SK-N-SH (cell line): ENCODE results near the gene DNAJB8. TPM values are rescaled to one million over a fixed set of nuclear protein-coding genes. Genes with fewer than 3 reads are reported as not detected.

Experiments used
- CTCF ChIA-PET: fragments of 300-600, 350-600 bp; formaldehyde crosslinking; extraction: SDS; loops from one replicate; lab custom pipeline; 2021; lab: Yijun Ruan, JAX
- POLR2A ChIA-PET: fragments of 350-600 bp; sonication (Branson Sonifier 250); formaldehyde crosslinking; extraction: SDS; loops from one replicate; lab custom pipeline; 2020; ENCODE audit warnings: antibody characterized with exemption, inconsistent platforms; lab: Yijun Ruan, JAX
- DNase-seq: peaks from one replicate; pipeline ENCODE4 v3.0.0; 2012
- H2AFZ ChIP-seq: fragments of 200-600 bp; sonication (generic); 2 replicates; pipeline ENCODE4 v1.8.1; 2016; ENCODE audit warnings: antibody characterized with exemption, mild to moderate bottlenecking, low read depth
- H3F3A ChIP-seq: fragments of 200-600 bp; sonication (generic); replicated peaks from 2 replicates; pipeline ENCODE3; 2016; ENCODE audit warnings: antibody characterized with exemption, mild to moderate bottlenecking; ENCODE audit not compliant: insufficient read depth
- H3K27ac ChIP-seq, 2 experiments: fragments of 200-500 bp in 1 of 2; fragments of 200-600 bp in 1 of 2; sonication (Bioruptor generic) in 1 of 2; sonication (generic), shearing (Covaris generic) in 1 of 2; 2 replicates each; pipeline versions ENCODE4 v1.5.1 to v1.6.1; 2014 to 2016; ENCODE audit warnings: low read depth in 2 of 2, inconsistent platforms in 1 of 2, low read length in 1 of 2, mild to moderate bottlenecking in 1 of 2, mixed read lengths in 1 of 2
- H3K27me3 ChIP-seq: fragments of 200-600 bp; sonication (generic), shearing (Covaris generic); 2 replicates; pipeline ENCODE4 v1.6.1; 2016; ENCODE audit warnings: mixed run types; ENCODE audit not compliant: insufficient read depth
- H3K36me3 ChIP-seq, 2 experiments: fragments of 200-500 bp in 1 of 2; fragments of 200-600 bp in 1 of 2; sonication (Bioruptor generic) in 1 of 2; sonication (generic) in 1 of 2; replicated peaks in 1 of 2; 2 replicates each; pipeline versions ENCODE3 to v1.5.1; 2014 to 2016; ENCODE audit warnings: low read length in 1 of 2, mild to moderate bottlenecking in 1 of 2; ENCODE audit not compliant: insufficient read depth in 2 of 2, control insufficient read depth in 1 of 2
- H3K4me1 ChIP-seq, 2 experiments: fragments of 200-500 bp in 1 of 2; fragments of 200-600 bp in 1 of 2; sonication (Bioruptor generic) in 1 of 2; sonication (generic), shearing (Covaris generic) in 1 of 2; 2 replicates each; pipeline versions ENCODE4 v1.5.1 to v1.6.1; 2014 to 2016; ENCODE audit warnings: low read depth in 1 of 2, low read length in 1 of 2, mixed run types in 1 of 2; ENCODE audit not compliant: insufficient read depth in 2 of 2, control insufficient read depth in 1 of 2
- H3K4me2 ChIP-seq: fragments of 200-600 bp; sonication (generic), shearing (Covaris generic); 2 replicates; pipeline ENCODE4 v1.6.1; 2017; ENCODE audit warnings: mixed run types
- H3K4me3 ChIP-seq, 2 experiments: fragments of 200-500 bp in 1 of 2; fragments of 200-600 bp in 1 of 2; sonication (Bioruptor generic) in 1 of 2; sonication (generic), shearing (Covaris generic) in 1 of 2; 2 replicates each; pipeline versions ENCODE4 v1.5.1 to v1.8.1; 2014 to 2016; ENCODE audit warnings: low read depth in 2 of 2, inconsistent platforms in 1 of 2, low read length in 1 of 2, mild to moderate bottlenecking in 1 of 2, mixed read lengths in 1 of 2, moderate library complexity in 1 of 2
- H3K79me2 ChIP-seq: fragments of 200-600 bp; sonication (generic); 2 replicates; pipeline ENCODE4 v1.8.1; 2017; ENCODE audit warnings: mild to moderate bottlenecking; ENCODE audit not compliant: insufficient read depth
- H3K9ac ChIP-seq: fragments of 200-600 bp; sonication (generic); 2 replicates; pipeline ENCODE4 v1.6.1; 2017; ENCODE audit warnings: mixed run types
- H3K9me2 ChIP-seq: fragments of 200-600 bp; sonication (generic); 2 replicates; pipeline ENCODE4 v1.6.1; 2017; ENCODE audit warnings: mixed run types
- H3K9me3 ChIP-seq: fragments of 200-600 bp; sonication (generic); 2 replicates; pipeline ENCODE4 v1.6.1; 2017; ENCODE audit warnings: mixed run types, mild to moderate bottlenecking, moderate library complexity
- H4K20me1 ChIP-seq: fragments of 200-600 bp; sonication (generic); 2 replicates; pipeline ENCODE4 v1.6.1; 2017; ENCODE audit warnings: mild to moderate bottlenecking, mixed run types; ENCODE audit not compliant: insufficient read depth
- ELF1 ChIP-seq: IDR thresholded peaks from 2 replicates; pipeline ENCODE4 v1.4.0; 2012
- EZH2phosphoT487 ChIP-seq: fragments of 200-600 bp; sonication (generic); IDR thresholded peaks from 2 replicates; pipeline ENCODE4 v1.6.1; 2017; ENCODE audit warnings: low read depth, mixed run types, mild to moderate bottlenecking, antibody characterized with exemption, moderate library complexity, borderline replicate concordance
- FOXJ3 ChIP-seq: sonication (generic); formaldehyde crosslinking; IDR thresholded peaks from 2 replicates; pipeline ENCODE4 v1.5.1; 2020; ENCODE audit warnings: mild to moderate bottlenecking, missing genetic modification reagents
- FOXM1 ChIP-seq: IDR thresholded peaks from 2 replicates; pipeline ENCODE4 v1.4.0; 2012; ENCODE audit warnings: low read depth, mild to moderate bottlenecking
- GABPA ChIP-seq: IDR thresholded peaks from 2 replicates; pipeline ENCODE4 v1.4.0; 2012; ENCODE audit warnings: low read depth, mild to moderate bottlenecking
- MEF2A ChIP-seq: IDR thresholded peaks from 2 replicates; pipeline ENCODE4 v1.4.0; 2012; ENCODE audit warnings: low read depth, borderline replicate concordance
- MXI1 ChIP-seq: IDR thresholded peaks from 2 replicates; pipeline ENCODE4 v1.6.1; 2012; ENCODE audit warnings: mild to moderate bottlenecking, low read depth, low read length, improper control_type of control experiment
- NRF1 ChIP-seq: IDR thresholded peaks from 2 replicates; pipeline ENCODE4 v1.6.1; 2012; ENCODE audit warnings: low read depth, mild to moderate bottlenecking, low read length
- RAD21 ChIP-seq: IDR thresholded peaks from 2 replicates; pipeline ENCODE4 v1.6.1; 2012; ENCODE audit warnings: mild to moderate bottlenecking, low read length
- RXRA ChIP-seq: IDR thresholded peaks from 2 replicates; pipeline ENCODE4 v1.4.0; 2012; ENCODE audit warnings: low read depth, mild to moderate bottlenecking, borderline replicate concordance
- TAF1 ChIP-seq: IDR thresholded peaks from 2 replicates; pipeline ENCODE4 v1.6.1; 2012; ENCODE audit warnings: low read depth, mild to moderate bottlenecking, low read length, moderate library complexity, borderline replicate concordance
- TCF12 ChIP-seq: IDR thresholded peaks from 2 replicates; pipeline ENCODE4 v1.4.0; 2012
- TEAD4 ChIP-seq: IDR thresholded peaks from 2 replicates; pipeline ENCODE4 v1.4.0; 2012; ENCODE audit warnings: mild to moderate bottlenecking, borderline replicate concordance; ENCODE audit not compliant: insufficient read depth
- ZBTB33 ChIP-seq: IDR thresholded peaks from 2 replicates; pipeline ENCODE4 v1.4.0; 2012; ENCODE audit warnings: low read depth, borderline replicate concordance
- WGBS: methylation state at CpG from one replicate; pipeline ENCODE4 v1.1.6; 2017; ENCODE audit warnings: low lambda C conversion rate; 5-methylcytosine and 5-hydroxymethylcytosine counted together
- polyA plus RNA-seq, 3 experiments: library from polyadenylated mRNA; depleted of rRNA; stranded (reverse); fragments of >200 nt; gene quantifications; 2 replicates each; pipeline ENCODE4 v1.2.3, GENCODE V29; 2012
- TF ChIP-seq, protein P1 (sequence below): fragments of 150-350 bp; IDR thresholded peaks from 2 replicates; pipeline ENCODE4 v1.6.1; 2016; ENCODE audit warnings: mild to moderate bottlenecking, low read depth, low read length
- TF ChIP-seq, protein P2 (sequence below): IDR thresholded peaks from 2 replicates; pipeline ENCODE4; 2012
- TF ChIP-seq, protein P3 (sequence below): IDR thresholded peaks from 2 replicates; pipeline ENCODE4 v1.4.0; 2012; ENCODE audit warnings: low read depth, borderline replicate concordance

Gene DNAJB8
- polyA plus RNA-seq, 1 of the 3 experiments (the other 2 are of a cell fraction): not detected

DNA sequence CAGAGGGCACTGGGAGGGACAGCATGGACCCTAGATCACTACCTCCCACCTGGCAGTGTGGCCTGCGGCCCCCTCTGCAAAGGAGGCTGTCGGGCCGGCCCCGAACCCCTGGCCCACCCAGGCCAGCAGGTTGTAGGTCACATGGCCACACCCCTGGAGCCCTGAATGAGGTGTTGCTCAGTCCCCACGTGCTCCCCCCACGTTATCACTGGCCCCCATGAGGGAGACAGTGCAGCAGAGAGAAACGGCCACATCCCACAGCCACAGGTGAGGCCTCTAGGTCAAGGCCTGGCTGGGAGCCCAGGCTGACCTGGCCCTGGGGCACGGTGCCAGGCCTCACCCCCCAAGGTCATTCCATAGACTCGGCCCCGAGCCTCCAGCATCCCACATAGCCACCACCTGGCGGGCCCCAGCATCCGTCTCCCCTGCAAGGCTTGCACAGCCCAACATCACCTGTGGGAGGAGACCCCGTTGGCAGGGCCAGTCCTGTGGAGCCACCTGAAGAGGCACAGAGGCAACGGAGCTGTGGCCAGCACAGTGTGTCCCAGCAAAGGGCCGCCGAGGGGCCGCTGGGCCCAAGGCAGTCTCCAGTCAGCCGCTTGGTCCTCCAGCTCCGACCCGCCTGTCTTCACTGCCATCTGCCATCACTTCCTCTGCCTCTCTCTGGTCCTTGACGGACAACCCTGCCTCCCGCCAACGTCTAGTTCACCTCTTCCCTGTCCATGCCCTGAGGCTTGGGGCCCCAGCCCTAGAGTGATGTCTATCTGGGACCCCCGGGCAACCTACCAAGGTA, 53.1 kb downstream of the DNAJB8 start:
- peaks cover 0 to 92% of the 10 kb centered on the region in 2 experiments; a peak in 1 of 4 replicates for H3K4me1 ChIP-seq
- no peaks in the 10 kb centered on the region for H3K9me2 ChIP-seq
- H3K79me2 ChIP-seq: no peaks in the 10 kb centered on the region
- WGBS: 91% methylated on average over 10 of the region's 24 CpGs
- POLR2A ChIA-PET: interaction anchor here (0.6 to 6.3 kb wide), 7 partner anchors 18 to 718 kb away, joined by 3 to 100 read pairs (median 4); no protein-coding TSS in a partner anchor
- TF ChIP-seq TAF1: no peak
- TF ChIP-seq, protein P1, sequence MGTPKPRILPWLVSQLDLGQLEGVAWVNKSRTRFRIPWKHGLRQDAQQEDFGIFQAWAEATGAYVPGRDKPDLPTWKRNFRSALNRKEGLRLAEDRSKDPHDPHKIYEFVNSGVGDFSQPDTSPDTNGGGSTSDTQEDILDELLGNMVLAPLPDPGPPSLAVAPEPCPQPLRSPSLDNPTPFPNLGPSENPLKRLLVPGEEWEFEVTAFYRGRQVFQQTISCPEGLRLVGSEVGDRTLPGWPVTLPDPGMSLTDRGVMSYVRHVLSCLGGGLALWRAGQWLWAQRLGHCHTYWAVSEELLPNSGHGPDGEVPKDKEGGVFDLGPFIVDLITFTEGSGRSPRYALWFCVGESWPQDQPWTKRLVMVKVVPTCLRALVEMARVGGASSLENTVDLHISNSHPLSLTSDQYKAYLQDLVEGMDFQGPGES: no peak
- no peak for TF ChIP-seq RXRA
- no peak for TF ChIP-seq ELF1
- TF ChIP-seq TCF12: no peak
- no peak for TF ChIP-seq GABPA
- TF ChIP-seq FOXM1: no peak
- TF ChIP-seq, protein P2, sequence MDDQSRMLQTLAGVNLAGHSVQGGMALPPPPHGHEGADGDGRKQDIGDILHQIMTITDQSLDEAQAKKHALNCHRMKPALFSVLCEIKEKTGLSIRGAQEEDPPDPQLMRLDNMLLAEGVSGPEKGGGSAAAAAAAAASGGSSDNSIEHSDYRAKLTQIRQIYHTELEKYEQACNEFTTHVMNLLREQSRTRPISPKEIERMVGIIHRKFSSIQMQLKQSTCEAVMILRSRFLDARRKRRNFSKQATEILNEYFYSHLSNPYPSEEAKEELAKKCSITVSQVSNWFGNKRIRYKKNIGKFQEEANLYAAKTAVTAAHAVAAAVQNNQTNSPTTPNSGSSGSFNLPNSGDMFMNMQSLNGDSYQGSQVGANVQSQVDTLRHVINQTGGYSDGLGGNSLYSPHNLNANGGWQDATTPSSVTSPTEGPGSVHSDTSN: no peak
- no peak for TF ChIP-seq FOXJ3 (CRISPR knock-in tag)
- no peak for TF ChIP-seq TEAD4
- TF ChIP-seq RAD21: no peak
- TF ChIP-seq, protein P3, sequence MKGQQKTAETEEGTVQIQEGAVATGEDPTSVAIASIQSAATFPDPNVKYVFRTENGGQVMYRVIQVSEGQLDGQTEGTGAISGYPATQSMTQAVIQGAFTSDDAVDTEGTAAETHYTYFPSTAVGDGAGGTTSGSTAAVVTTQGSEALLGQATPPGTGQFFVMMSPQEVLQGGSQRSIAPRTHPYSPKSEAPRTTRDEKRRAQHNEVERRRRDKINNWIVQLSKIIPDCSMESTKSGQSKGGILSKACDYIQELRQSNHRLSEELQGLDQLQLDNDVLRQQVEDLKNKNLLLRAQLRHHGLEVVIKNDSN: no peak
- TF ChIP-seq NRF1: no peak
- no peak for TF ChIP-seq ZBTB33
- no peak for TF ChIP-seq EZH2phosphoT487
- TF ChIP-seq MEF2A: no peak
- TF ChIP-seq MXI1: no peak
- peak overlapping the region in 1 of 2 experiments; percentile 100; a peak in 2 of 4 replicates for H3K27ac ChIP-seq
- H3K4me2 ChIP-seq: no peak overlapping the region
- no peaks in the 10 kb centered on the region for H3K36me3 ChIP-seq
- no peaks in the 10 kb centered on the region for H4K20me1 ChIP-seq
- CTCF ChIA-PET: interaction anchor here (0.9 to 7.2 kb wide), 11 partner anchors 12 to 243 kb away, joined by 3 to 44 read pairs (median 4); no protein-coding TSS in a partner anchor
- no peak overlapping the region for H3K4me3 ChIP-seq
- H3F3A ChIP-seq: no peaks in the 10 kb centered on the region
- H2AFZ ChIP-seq: no peak overlapping the region
- DNase-seq: no peak
- no peak overlapping the region for H3K9ac ChIP-seq
- H3K27me3 ChIP-seq: no peaks in the 10 kb centered on the region
- no peaks in the 10 kb centered on the region for H3K9me3 ChIP-seq
